ENCODE measurements around the gene ATOSB. TPM values are rescaled to one million over a fixed set of nuclear protein-coding genes. Genes with fewer than 3 reads are reported as not detected.
A peak's percentile ranks its signal among the peaks of the same experiment; 100 is the strongest.

The ATOSB gene
- total and polyA plus RNA-seq, 2 of the 8 experiments (the other 6 are each of a cell fraction or from before 2014, with no cell fraction given) = 6.9 to 10.4 TPM

DNA sequence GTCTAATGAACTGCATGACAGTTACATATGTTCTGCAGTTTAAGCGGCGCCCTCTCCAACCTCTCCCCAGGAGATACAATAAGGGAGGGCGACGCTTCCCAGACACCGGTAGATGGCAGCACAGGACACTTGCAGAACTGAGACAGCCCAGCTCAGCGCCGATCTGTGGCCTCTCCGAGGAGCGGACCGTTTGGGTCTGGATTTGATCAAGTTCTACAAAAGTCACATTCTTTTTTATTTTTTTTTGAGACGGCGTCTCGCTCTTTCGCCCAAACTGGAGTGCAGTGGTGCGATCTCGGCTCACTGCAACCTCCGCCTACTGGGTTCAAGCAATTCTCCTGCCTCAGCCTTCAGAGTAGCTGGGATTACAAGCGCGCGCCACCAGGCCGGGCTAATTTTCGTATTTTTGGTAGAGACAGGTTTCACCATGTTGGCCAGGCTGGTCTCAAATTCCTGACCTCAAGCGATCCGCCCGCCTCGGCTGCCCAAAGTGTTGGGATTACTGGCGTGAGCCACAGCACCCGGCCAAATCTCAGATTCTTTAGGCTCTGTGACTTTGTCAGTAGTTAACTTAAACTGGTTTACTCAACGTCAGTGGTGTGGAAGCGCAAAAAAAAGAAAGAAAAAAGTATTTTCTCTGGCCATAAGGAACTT is 1.4 kb upstream of the ATOSB start:
- H2BK120ac ChIP-seq (replicated peaks; ENCODE audit: low read depth, low read length) = no peak overlapping the region
- CTCF ChIA-PET (ENCODE audit: partially characterized antibody) = interaction anchor here (0.6 to 5.5 kb wide), 35 partner anchors 9 to 652 kb away, joined by 3 to 26 read pairs (median 4); no protein-coding TSS in a partner anchor
- DNase-seq (ENCODE audit: low read depth in 1 of 2, low spot score in 2 of 2) (peak; percentile 83 to 87), FAIRE-seq (peak; percentile 68)
- no peak overlapping the region for H2BK12ac ChIP-seq (ENCODE audit: low read depth, low read length)
- 0 out of 2 replicates have a peak overlapping the region, but pooled peaks have one; percentile 7 for H4K8ac ChIP-seq (ENCODE audit: extremely low read depth, insufficient read depth, low read length)
- H2AFZ ChIP-seq (ENCODE audit: low read length) = peak overlapping the region; percentile 23; the same call in 1 of the 2 replicates
- H3K27me3 ChIP-seq (replicated peaks in 1 of 4; ENCODE audit: control insufficient read depth in 3 of 4, extremely low read depth in 1 of 4, insufficient read depth in 3 of 4, low read length in 3 of 4) = no peaks in the 10 kb centered on the region
- WGBS, 2 experiments (ENCODE audit: extremely low coverage in 1 of 2, insufficient coverage in 1 of 2, insufficient read length in 1 of 2, insufficient replicate concordance in 2 of 2, low coverage in 1 of 2, low lambda C conversion rate in 2 of 2, missing lambda C conversion rate in 1 of 2) = 14% methylated on average over 30 of the region's 30 CpGs; no CpG with 5 or more reads in 1 of the 2 experiments
- peak overlapping the region; percentile 49 to 79 (median 65); a peak in 7 of 8 replicates for H3K4me3 ChIP-seq (ENCODE audit: extremely low read depth in 1 of 4, insufficient read depth in 2 of 4, low read depth in 3 of 4, low read length in 4 of 4)
- no peak overlapping the region; the same call in 1 of the 2 replicates for H3K18ac ChIP-seq (ENCODE audit: extremely low read depth, low read length)
- no peak overlapping the region for H2BK20ac ChIP-seq (ENCODE audit: low read length)
- no peak overlapping the region for H3K56ac ChIP-seq (replicated peaks; ENCODE audit: insufficient read length, low read depth, low read length)
- H3K79me2 ChIP-seq (ENCODE audit: control insufficient read depth in 1 of 2, insufficient read depth in 2 of 2, low read length in 2 of 2) = no peaks in the 10 kb centered on the region
- no peak overlapping the region for H3K14ac ChIP-seq (ENCODE audit: insufficient read length)
- H3K36me3 ChIP-seq (ENCODE audit: control insufficient read depth in 2 of 4, insufficient read depth in 4 of 4, low read length in 3 of 4) = no peaks in the 10 kb centered on the region
- peak overlapping the region; percentile 53 to 99 for H3K4me2 ChIP-seq (ENCODE audit: insufficient read depth in 1 of 2, low read depth in 2 of 2, low read length in 2 of 2)
- H3K27ac ChIP-seq (ENCODE audit: low read depth, low read length) = no peak overlapping the region
- 0 out of 2 replicates have a peak overlapping the region, but pooled peaks have one; percentile 10 for H2BK5ac ChIP-seq (ENCODE audit: low read depth, low read length)
- POLR2A ChIA-PET (ENCODE audit: partially characterized antibody) = interaction anchor here (0.6 to 2.7 kb wide), 4 partner anchors 14 to 142 kb away, joined by 3 to 8 read pairs (median 4); partner anchors contain the start of genes STOML2 and UNC13B
- no peak overlapping the region for H4K5ac ChIP-seq (ENCODE audit: insufficient read length, low read depth, low read length)
- no peak overlapping the region for H2BK15ac ChIP-seq (ENCODE audit: low read length)
- peaks cover 18% of the 10 kb centered on the region for H3K23me2 ChIP-seq (ENCODE audit: low read depth, low read length)
- H3K79me1 ChIP-seq (ENCODE audit: low read depth, low read length) = no peaks in the 10 kb centered on the region
- no peaks in the 10 kb centered on the region for H3K9me3 ChIP-seq (ENCODE audit: insufficient read depth in 2 of 2, low read depth in 1 of 2, low read length in 1 of 2)
- peaks cover 4 to 19% (median 10%) of the 10 kb centered on the region in 4 experiments; a peak in 6 of 7 replicates for H3K4me1 ChIP-seq (replicated peaks in 1 of 4; ENCODE audit: control insufficient read depth in 3 of 4, insufficient read depth in 4 of 4, low read length in 3 of 4)
- H3K4ac ChIP-seq (replicated peaks; ENCODE audit: insufficient read length, low read depth, low read length) = no peak overlapping the region
- no peak overlapping the region for H3K23ac ChIP-seq (ENCODE audit: insufficient read length)
- peak overlapping the region in 2 of 4 experiments; percentile 34 to 54; a peak in 5 of 7 replicates for H3K9ac ChIP-seq (replicated peaks in 1 of 4; ENCODE audit: extremely low read depth in 1 of 4, low read depth in 3 of 4, low read length in 3 of 4)
- H4K91ac ChIP-seq (replicated peaks; ENCODE audit: insufficient read length, low read length) = no peak overlapping the region
- H2AK5ac ChIP-seq (ENCODE audit: low read depth, low read length) = no peak overlapping the region
- no peaks in the 10 kb centered on the region for H4K20me1 ChIP-seq (replicated peaks in 1 of 2; ENCODE audit: control insufficient read depth in 1 of 2, insufficient read depth in 2 of 2, low read length in 2 of 2)
- TF ChIP-seq BCL11A (IDR thresholded peaks at IDR 0.05; ENCODE audit: low read depth in 2 of 2, low read length in 2 of 2) = no peak
- TF ChIP-seq KDM5A (IDR thresholded peaks at IDR 0.05; ENCODE audit: low read length) = peak; percentile 62
- peak in 1 of 2 experiments; percentile 51; a peak in 1 of 3 replicates for TF ChIP-seq POLR2A (IDR thresholded peaks at IDR 0.05; ENCODE audit: control extremely low read depth in 1 of 2, low read depth in 2 of 2, low read length in 2 of 2)
- TF ChIP-seq, protein P1, sequence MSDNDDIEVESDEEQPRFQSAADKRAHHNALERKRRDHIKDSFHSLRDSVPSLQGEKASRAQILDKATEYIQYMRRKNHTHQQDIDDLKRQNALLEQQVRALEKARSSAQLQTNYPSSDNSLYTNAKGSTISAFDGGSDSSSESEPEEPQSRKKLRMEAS (IDR thresholded peaks at IDR 0.05) = no peak
- TF ChIP-seq, protein P2, sequence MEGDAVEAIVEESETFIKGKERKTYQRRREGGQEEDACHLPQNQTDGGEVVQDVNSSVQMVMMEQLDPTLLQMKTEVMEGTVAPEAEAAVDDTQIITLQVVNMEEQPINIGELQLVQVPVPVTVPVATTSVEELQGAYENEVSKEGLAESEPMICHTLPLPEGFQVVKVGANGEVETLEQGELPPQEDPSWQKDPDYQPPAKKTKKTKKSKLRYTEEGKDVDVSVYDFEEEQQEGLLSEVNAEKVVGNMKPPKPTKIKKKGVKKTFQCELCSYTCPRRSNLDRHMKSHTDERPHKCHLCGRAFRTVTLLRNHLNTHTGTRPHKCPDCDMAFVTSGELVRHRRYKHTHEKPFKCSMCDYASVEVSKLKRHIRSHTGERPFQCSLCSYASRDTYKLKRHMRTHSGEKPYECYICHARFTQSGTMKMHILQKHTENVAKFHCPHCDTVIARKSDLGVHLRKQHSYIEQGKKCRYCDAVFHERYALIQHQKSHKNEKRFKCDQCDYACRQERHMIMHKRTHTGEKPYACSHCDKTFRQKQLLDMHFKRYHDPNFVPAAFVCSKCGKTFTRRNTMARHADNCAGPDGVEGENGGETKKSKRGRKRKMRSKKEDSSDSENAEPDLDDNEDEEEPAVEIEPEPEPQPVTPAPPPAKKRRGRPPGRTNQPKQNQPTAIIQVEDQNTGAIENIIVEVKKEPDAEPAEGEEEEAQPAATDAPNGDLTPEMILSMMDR (IDR thresholded peaks at IDR 0.05; ENCODE audit: control extremely low read depth in 1 of 3, insufficient read depth in 1 of 3, low read depth in 1 of 3, low read length in 3 of 3) = peak; percentile 90 to 98 (median 90)
- TF ChIP-seq SP1 (IDR thresholded peaks at IDR 0.05; ENCODE audit: low read depth, low read length) = no peak
- no peak for TF ChIP-seq RNF2 (IDR thresholded peaks at IDR 0.05; ENCODE audit: borderline replicate concordance, low read depth, low read length, missing control alignments, poor library complexity, severe bottlenecking)
- TF ChIP-seq CHD1 (IDR thresholded peaks at IDR 0.05; ENCODE audit: low read depth, low read length) = no peak
- no peak for TF ChIP-seq ASH2L (IDR thresholded peaks at IDR 0.05; ENCODE audit: low read length)

Measured in H1 (cell line).